Aorta (tissue), 5 donors: ENCODE measurements around the gene TOMM20L. TPM values are rescaled to one million over a fixed set of nuclear protein-coding genes. Genes with fewer than 3 reads are reported as not detected.
A peak's percentile ranks its signal among the peaks of the same experiment; 100 is the strongest.
"Not testable (repeated sequence)": the region's sequence is repeated elsewhere in the genome, so short reads cannot be mapped to it uniquely, and the experiment has no call there.

Experiments
- ATAC-seq: fragments of 200-7000 bp; cut with Tn5 transposase; one replicate; pipeline ENCODE4 v1.9.1; 2022; ENCODE audit warnings: moderate library complexity; ENCODE audit not compliant: low FRiP score
- DNase-seq, 2 donors: peaks; one replicate each; pipeline ENCODE4 v3.0.0-alpha.2; 2020
- H3K27ac ChIP-seq, 2 donors: one replicate each; pipeline ENCODE4 v1.5.1; 2013; ENCODE audit warnings: low read length in 2 of 2, mild to moderate bottlenecking in 2 of 2, moderate library complexity in 2 of 2, control low read depth in 1 of 2, inconsistent platforms in 1 of 2, low read depth in 1 of 2
- H3K27me3 ChIP-seq, 2 donors: one replicate each; pipeline ENCODE4 v1.6.1; 2013; ENCODE audit warnings: control low read depth in 1 of 2, low read length in 1 of 2, mild to moderate bottlenecking in 1 of 2, moderate library complexity in 1 of 2; ENCODE audit not compliant: insufficient read depth in 2 of 2, control insufficient read depth in 1 of 2
- H3K36me3 ChIP-seq, 2 donors: one replicate each; pipeline ENCODE4 v1.6.1; 2013; ENCODE audit warnings: control low read depth in 1 of 2, low read length in 1 of 2, mild to moderate bottlenecking in 1 of 2; ENCODE audit not compliant: insufficient read depth in 2 of 2, control insufficient read depth in 1 of 2
- H3K4me1 ChIP-seq, 2 donors: one replicate each; pipeline ENCODE4 v1.6.1; 2013; ENCODE audit warnings: low read length in 2 of 2, control low read depth in 1 of 2, mild to moderate bottlenecking in 1 of 2, moderate library complexity in 1 of 2; ENCODE audit not compliant: insufficient read depth in 2 of 2, control insufficient read depth in 1 of 2
- H3K4me3 ChIP-seq, 2 donors: one replicate each; pipeline ENCODE4 v1.5.1; 2013; ENCODE audit warnings: low read length in 2 of 2, control low read depth in 1 of 2, mild to moderate bottlenecking in 1 of 2
- H3K9me3 ChIP-seq: one replicate; pipeline ENCODE4 v1.6.1; 2013; ENCODE audit warnings: mild to moderate bottlenecking, low read length; ENCODE audit not compliant: control insufficient read depth
- WGBS, 2 donors: extraction: QIAGEN DNeasy Blood & Tissue Kit; methylation state at CpG; one replicate each; pipeline ENCODE4 v1.1.7; 2013; 5-methylcytosine and 5-hydroxymethylcytosine counted together
- intact Hi-C, 2 donors: fragments of 100-400 bp; cut with DNase I; formaldehyde crosslinking; loops; one replicate each; pipeline versions ENCODE4 v1.14.2 to v1.15.0; 2022
- polyA plus RNA-seq, 2 donors: library from polyadenylated mRNA; stranded (reverse); fragments of 200-250 nt; gene quantifications; one replicate each; pipeline ENCODE4 v1.2.3, GENCODE V29; 2013
- total RNA-seq, 2 donors: library from RNA; stranded (reverse); fragmentation: NEBNext Ultra II Directional; extraction: Animal tissue kit (Norgen Biotek cat#: 25700); gene quantifications; one replicate each; pipeline ENCODE4 v1.2.1, GENCODE V29; 2021
- donor health status: healthy with polysubstance abuse.
- donor health status: Bipolar disorder and iron deficiency.
- donor health status: DM: no; HTN: no; CAD: no.
- donor health status: DM: no; HTN: no; CAD: no.
- donor health status: DM: yes; HTN: yes; CAD: no.

Gene TOMM20L
- total and polyA plus RNA-seq, 4 donors, result not detected

- Histone ChIP-seq H3K27me3 (no peaks in the 10 kb centered on the region), H3K27ac (no peak overlapping the region), H3K4me3 (no peak overlapping the region), H3K4me1 (no peaks in the 10 kb centered on the region), H3K36me3 (peaks cover 0 to 4% of the 10 kb centered on the region in 2 donors), H3K9me3 (no peaks in the 10 kb centered on the region)
- intact Hi-C loops, result no loop called here
- no peak for ATAC-seq
- WGBS, 2 donors, result 91 to 99% methylated on average over 1 of the region's 1 CpG
- no peak for DNase-seq
Observed at GRCh38 chr14:58414845-58415244, 19.1 kb downstream of the TOMM20L start.

GRCh38 chr14:58415636-58416547 is 20.2 kb downstream of the TOMM20L start:
- H3K36me3 ChIP-seq, result peaks cover 0 to 2% of the 10 kb centered on the region in 2 donors
- intact Hi-C loops, result no loop called here
- H3K4me3 ChIP-seq, result no peak overlapping the region
- H3K27ac ChIP-seq, result no peak overlapping the region
- DNase-seq (no peak), ATAC-seq (no peak)
- no peaks in the 10 kb centered on the region for H3K4me1 ChIP-seq
- no peaks in the 10 kb centered on the region for H3K27me3 ChIP-seq
- no peaks in the 10 kb centered on the region for H3K9me3 ChIP-seq
- WGBS, 2 donors, result 94 to 96% methylated on average over 10 of the region's 10 CpGs

DNA sequence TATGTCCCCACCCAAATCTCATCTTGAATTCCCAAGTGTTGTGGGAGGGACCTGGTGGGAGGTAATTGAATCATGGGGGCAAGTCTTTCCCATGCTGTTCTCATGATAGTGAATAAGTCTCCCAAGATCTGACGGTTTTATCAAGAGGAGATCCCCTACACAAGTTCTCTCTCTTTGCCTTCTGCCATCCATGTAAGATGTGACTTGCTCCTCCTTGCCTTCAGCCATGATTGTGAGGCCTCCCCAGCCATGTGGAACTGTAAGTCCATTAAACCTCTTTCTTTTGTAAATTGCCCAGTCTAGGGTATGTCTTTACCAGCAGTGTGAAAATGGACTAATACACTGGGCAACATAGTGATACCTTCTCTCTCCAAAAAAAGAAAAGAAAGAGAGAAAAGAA is 21.2 kb downstream of the TOMM20L start:
- H3K4me1 ChIP-seq, intact Hi-C loops, H3K36me3 ChIP-seq, DNase-seq, ATAC-seq, H3K27me3 ChIP-seq, H3K27ac ChIP-seq, H3K4me3 ChIP-seq, H3K9me3 ChIP-seq: not testable (repeated sequence)
- 95 to 98% methylated on average over 1 of the region's 1 CpG for whole genome bisulfite sequencing, 2 donors

GRCh38 chr14:58426670-58427280 is 31.0 kb downstream of the TOMM20L start:
- H3K27ac ChIP-seq, result no peak overlapping the region
- ATAC-seq (peak; percentile 86), DNase-seq (peak; percentile 73 to 87)
- H3K4me3 ChIP-seq, result peak overlapping the region; percentile 57 to 81
- no peaks in the 10 kb centered on the region for H3K4me1 ChIP-seq
- H3K27me3 ChIP-seq, result no peaks in the 10 kb centered on the region
- H3K36me3 ChIP-seq, result no peaks in the 10 kb centered on the region
- intact Hi-C loops, result no loop called here
- no peaks in the 10 kb centered on the region for H3K9me3 ChIP-seq
- WGBS, 2 donors, result 0 to 1% methylated on average over 35 of the region's 35 CpGs

DNA sequence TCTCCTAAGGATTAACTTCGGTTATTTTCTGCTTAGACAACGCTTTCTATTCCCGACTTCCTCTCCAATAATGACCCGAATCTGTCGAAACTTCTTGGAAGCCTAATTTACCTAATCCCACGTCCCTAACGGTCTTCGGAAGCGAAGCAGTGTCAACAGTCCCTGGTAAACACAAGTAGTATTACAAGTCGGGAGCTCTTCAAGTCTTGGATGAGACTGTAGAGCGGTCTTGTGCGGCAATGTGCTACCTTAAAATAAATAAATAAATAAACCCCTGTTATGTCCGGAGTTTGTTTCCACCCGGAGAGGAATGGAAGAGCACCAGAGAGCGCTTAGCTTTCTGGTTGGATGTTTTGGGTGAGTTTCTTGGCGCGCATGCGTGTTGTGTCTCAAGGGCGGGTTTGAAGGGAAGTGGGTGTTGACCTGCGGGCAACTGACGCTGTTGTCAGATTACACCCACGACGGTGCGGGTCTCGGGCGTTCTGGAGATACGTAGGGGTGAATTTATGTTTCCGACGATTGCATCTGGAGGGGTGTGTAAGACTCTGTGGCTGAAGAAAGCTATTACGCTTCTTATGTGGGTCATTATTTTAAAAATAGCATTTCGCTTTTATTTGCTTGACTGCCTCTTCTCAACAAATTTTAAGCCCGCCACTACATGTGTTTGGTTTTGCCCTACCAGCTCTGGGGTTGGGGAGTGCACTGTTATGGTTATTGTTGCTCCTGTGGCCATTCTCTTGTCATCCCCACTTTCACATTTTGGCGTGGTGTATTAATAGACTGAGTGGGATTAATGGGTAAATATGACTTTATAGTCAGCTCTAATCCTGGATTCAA is 31.8 kb downstream of the TOMM20L start, which contains the start of the genes KIAA0586 and TIMM9:
KIAA0586 (plus strand) TSS at position 439 of the 837 bp plus-strand sequence. CDS start 546 bp downstream, outside the sequence.
TIMM9 (minus strand) TSS at position 251 of the 837 bp plus-strand sequence. CDS start 15,586 bp downstream, outside the sequence.
- DNase-seq (peak; percentile 98 to 99), ATAC-seq (peak; percentile 99)
- H3K27ac ChIP-seq, result peak within 1 kb of the TSS; percentile 47 to 86
- no peaks in the 10 kb centered on the region for H3K36me3 ChIP-seq
- no peaks in the 10 kb centered on the region for H3K9me3 ChIP-seq
- H3K4me1 ChIP-seq, result no peaks in the 10 kb centered on the region
- peak within 1 kb of the TSS; percentile 92 to 94 for H3K4me3 ChIP-seq
- H3K27me3 ChIP-seq, result no peaks in the 10 kb centered on the region
- intact Hi-C loops, result no loop called here
- WGBS, 2 donors, result 0% methylated on average over 33 of the region's 33 CpGs

DNA sequence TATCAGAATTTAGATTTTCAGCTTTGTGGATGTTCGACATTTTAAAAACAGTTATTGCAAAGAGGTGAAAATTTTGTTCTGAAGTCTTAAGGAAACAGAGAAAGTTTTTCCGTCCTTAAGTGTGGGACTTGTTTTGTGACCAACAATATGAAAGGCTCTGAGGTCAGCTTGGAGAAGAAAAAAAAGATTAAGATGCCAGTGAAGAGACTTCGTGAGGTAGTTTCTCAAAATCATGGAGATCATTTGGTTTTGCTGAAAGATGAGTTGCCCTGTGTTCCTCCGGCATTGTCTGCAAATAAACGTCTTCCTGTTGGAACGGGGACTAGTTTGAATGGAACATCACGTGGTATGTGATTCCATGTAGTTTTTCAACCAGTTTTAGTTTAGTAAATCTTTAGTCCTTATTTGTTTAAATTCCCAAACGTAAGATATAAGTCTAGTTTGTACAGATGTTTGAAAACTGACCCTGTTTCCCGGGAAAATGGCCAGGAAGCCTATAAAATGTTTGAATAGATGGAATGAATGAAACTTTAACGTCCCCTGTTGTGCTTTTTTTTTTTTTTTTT is 32.5 kb downstream of the TOMM20L start:
- H3K4me3 ChIP-seq, result peak overlapping the region; percentile 92 to 94
- peak; percentile 42 for ATAC-seq
- no peak for DNase-seq
- no peaks in the 10 kb centered on the region for H3K9me3 ChIP-seq
- no peaks in the 10 kb centered on the region for H3K36me3 ChIP-seq
- intact Hi-C loops, result no loop called here
- WGBS, 2 donors, result 0% methylated on average over 10 of the region's 10 CpGs
- peak overlapping the region in 1 of 2 donors; percentile 47 for H3K27ac ChIP-seq
- no peaks in the 10 kb centered on the region for H3K27me3 ChIP-seq
- no peaks in the 10 kb centered on the region for H3K4me1 ChIP-seq

DNA sequence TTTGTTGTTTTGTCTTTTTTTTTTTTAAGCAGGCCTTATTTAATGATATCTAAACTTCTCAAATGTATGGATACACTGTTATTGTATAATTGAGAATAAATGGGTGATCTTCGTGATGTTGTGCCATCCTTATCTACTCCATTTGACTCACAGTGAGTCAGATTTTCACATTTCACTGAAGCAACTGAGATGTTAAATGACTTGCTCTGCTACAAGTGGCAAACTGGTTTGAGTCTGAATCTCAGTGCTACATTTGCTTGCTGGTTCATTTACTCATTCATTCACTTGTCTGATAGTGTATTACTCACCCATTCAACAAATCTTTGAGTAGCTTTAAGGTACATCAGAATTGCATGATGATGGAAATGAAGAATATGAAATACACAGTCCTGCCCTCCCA is 34.4 kb downstream of the TOMM20L start:
- no peaks in the 10 kb centered on the region for H3K9me3 ChIP-seq
- WGBS, 2 donors, result 45 to 48% methylated on average over 1 of the region's 1 CpG
- no peak overlapping the region for H3K27ac ChIP-seq
- DNase-seq, result no peak
- no peak overlapping the region for H3K4me3 ChIP-seq
- no peaks in the 10 kb centered on the region for H3K36me3 ChIP-seq
- no peaks in the 10 kb centered on the region for H3K27me3 ChIP-seq
- no peaks in the 10 kb centered on the region for H3K4me1 ChIP-seq
- ATAC-seq, result no peak
- intact Hi-C loops, result no loop called here

DNA sequence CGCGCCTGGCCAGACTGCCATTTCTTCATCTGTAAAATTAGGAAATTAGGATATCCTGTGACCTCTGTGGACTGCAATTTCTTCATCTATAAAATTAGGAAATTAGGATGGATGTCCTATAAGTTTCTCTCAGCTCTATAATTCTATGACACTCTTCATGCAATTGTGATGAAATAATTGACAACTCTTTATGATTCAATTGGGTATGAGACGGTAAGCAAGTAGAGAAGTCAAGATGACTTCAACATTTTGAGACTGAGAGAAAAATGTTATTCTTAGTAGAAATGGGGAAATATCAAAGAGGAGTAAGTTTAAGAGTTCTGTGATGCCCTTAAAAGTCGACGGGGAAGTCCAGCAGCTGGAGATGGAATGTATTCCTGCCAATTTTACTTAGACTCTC is 43.7 kb downstream of the TOMM20L start:
- Histone ChIP-seq H3K36me3 (no peaks in the 10 kb centered on the region), H3K9me3 (no peaks in the 10 kb centered on the region), H3K4me3 (no peak overlapping the region), H3K27me3 (no peaks in the 10 kb centered on the region), H3K27ac (no peak overlapping the region), H3K4me1 (no peaks in the 10 kb centered on the region)
- no peak for ATAC-seq
- DNase-seq, result no peak
- WGBS, 2 donors, result 77 to 93% methylated on average over 5 of the region's 5 CpGs
- intact Hi-C loops, result no loop called here
